ENCODE data around the gene FAM184B. TPM values are rescaled to one million over a fixed set of nuclear protein-coding genes. Genes with fewer than 3 reads are reported as not detected.

FAM184B gene
- total RNA-seq, 4 donors from 2014 or later = not detected

- 95 to 96% methylated on average over 19 to 23 of the region's 33 CpGs for WGBS, 2 donors
- DNase-seq = no peak
- intact Hi-C loops (cut with DNase I) = no loop called here
- no peaks in the 10 kb centered on the region for H3K36me3 ChIP-seq
- H3K27ac ChIP-seq = no peak overlapping the region
- no peaks in the 10 kb centered on the region for H3K9me3 ChIP-seq
- no peaks in the 10 kb centered on the region for H3K27me3 ChIP-seq
- no peak overlapping the region for H3K4me3 ChIP-seq (replicated peaks in 1 of 3)
- TF ChIP-seq CTCF (IDR thresholded peaks at IDR 0.05) (no peak), POLR2A (IDR thresholded peaks at IDR 0.05) (no peak)
- no peaks in the 10 kb centered on the region for H3K4me1 ChIP-seq
These were observed 14.5 kb downstream of the FAM184B start for GRCh38 chr4:17766826-17767458.

GRCh38 chr4:17765514-17766286 lies 15.7 kb downstream of the FAM184B start:
- intact Hi-C loops (cut with DNase I) = no loop called here
- 85 to 90% methylated on average over 11 of the region's 11 CpGs for WGBS, 2 donors
- DNase-seq = no peak

GRCh38 chr4:17763931-17764330 lies 17.5 kb downstream of the FAM184B start:
- no peak overlapping the region for H3K4me3 ChIP-seq (replicated peaks in 1 of 3)
- intact Hi-C loops (cut with DNase I) = no loop called here

More at GRCh38 chr4:17765514-17766286, 15.7 kb downstream of the FAM184B start:
- Histone ChIP-seq H3K27ac (no peak overlapping the region), H3K4me3 (replicated peaks in 1 of 3) (no peak overlapping the region), H3K27me3 (no peaks in the 10 kb centered on the region), H3K36me3 (no peaks in the 10 kb centered on the region), H3K4me1 (no peaks in the 10 kb centered on the region), H3K9me3 (no peaks in the 10 kb centered on the region)
- TF ChIP-seq CTCF (IDR thresholded peaks at IDR 0.05) = no peak
- no peak for TF ChIP-seq POLR2A (IDR thresholded peaks at IDR 0.05)

GRCh38 chr4:17763416-17763815 lies 18.0 kb downstream of the FAM184B start:
- H3K9me3 ChIP-seq = no peaks in the 10 kb centered on the region
- no peak overlapping the region for H3K4me3 ChIP-seq (replicated peaks in 1 of 3)
- TF ChIP-seq POLR2A (IDR thresholded peaks at IDR 0.05) (no peak), CTCF (IDR thresholded peaks at IDR 0.05) (no peak)
- H3K27ac ChIP-seq = no peak overlapping the region
- H3K36me3 ChIP-seq = no peaks in the 10 kb centered on the region
- WGBS, 2 donors = 87 to 95% methylated on average over 3 of the region's 3 CpGs
- no peaks in the 10 kb centered on the region for H3K4me1 ChIP-seq
- intact Hi-C loops (cut with DNase I) = no loop called here
- DNase-seq = no peak
- H3K27me3 ChIP-seq = no peaks in the 10 kb centered on the region

More at GRCh38 chr4:17763931-17764330, 17.5 kb downstream of the FAM184B start:
- WGBS, 2 donors = 56 to 66% methylated on average over 5 of the region's 5 CpGs
- Histone ChIP-seq H3K9me3 (no peaks in the 10 kb centered on the region), H3K27me3 (no peaks in the 10 kb centered on the region), H3K27ac (no peak overlapping the region), H3K36me3 (no peaks in the 10 kb centered on the region), H3K4me1 (no peaks in the 10 kb centered on the region)
- TF ChIP-seq CTCF (IDR thresholded peaks at IDR 0.05) (no peak), POLR2A (IDR thresholded peaks at IDR 0.05) (no peak)
- no peak for DNase-seq

GRCh38 chr4:17762726-17763125 lies 18.7 kb downstream of the FAM184B start:
- H3K4me1 ChIP-seq = no peaks in the 10 kb centered on the region
- no peaks in the 10 kb centered on the region for H3K9me3 ChIP-seq
- TF ChIP-seq CTCF (IDR thresholded peaks at IDR 0.05) (no peak), POLR2A (IDR thresholded peaks at IDR 0.05) (no peak)
- 50 to 62% methylated on average over 1 of the region's 1 CpG for WGBS, 2 donors
- H3K27me3 ChIP-seq = no peaks in the 10 kb centered on the region
- no peaks in the 10 kb centered on the region for H3K36me3 ChIP-seq
- no peak for DNase-seq
- H3K4me3 ChIP-seq (replicated peaks in 1 of 3) = no peak overlapping the region
- H3K27ac ChIP-seq = no peak overlapping the region
- intact Hi-C loops (cut with DNase I) = no loop called here
